ENCODE data around the gene GCAT.

- TF ChIP-seq, protein P1, sequence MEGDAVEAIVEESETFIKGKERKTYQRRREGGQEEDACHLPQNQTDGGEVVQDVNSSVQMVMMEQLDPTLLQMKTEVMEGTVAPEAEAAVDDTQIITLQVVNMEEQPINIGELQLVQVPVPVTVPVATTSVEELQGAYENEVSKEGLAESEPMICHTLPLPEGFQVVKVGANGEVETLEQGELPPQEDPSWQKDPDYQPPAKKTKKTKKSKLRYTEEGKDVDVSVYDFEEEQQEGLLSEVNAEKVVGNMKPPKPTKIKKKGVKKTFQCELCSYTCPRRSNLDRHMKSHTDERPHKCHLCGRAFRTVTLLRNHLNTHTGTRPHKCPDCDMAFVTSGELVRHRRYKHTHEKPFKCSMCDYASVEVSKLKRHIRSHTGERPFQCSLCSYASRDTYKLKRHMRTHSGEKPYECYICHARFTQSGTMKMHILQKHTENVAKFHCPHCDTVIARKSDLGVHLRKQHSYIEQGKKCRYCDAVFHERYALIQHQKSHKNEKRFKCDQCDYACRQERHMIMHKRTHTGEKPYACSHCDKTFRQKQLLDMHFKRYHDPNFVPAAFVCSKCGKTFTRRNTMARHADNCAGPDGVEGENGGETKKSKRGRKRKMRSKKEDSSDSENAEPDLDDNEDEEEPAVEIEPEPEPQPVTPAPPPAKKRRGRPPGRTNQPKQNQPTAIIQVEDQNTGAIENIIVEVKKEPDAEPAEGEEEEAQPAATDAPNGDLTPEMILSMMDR (conservative IDR thresholded peaks at IDR 0.05; ENCODE audit: low read depth, low read length), result no peak
- TF ChIP-seq POLR2A (IDR thresholded peaks at IDR 0.05; ENCODE audit: low read depth, low read length), result no peak
- TF ChIP-seq RAD21 (IDR thresholded peaks at IDR 0.05; ENCODE audit: low read length), result no peak
- no peak for TF ChIP-seq RCOR1 (IDR thresholded peaks at IDR 0.05; ENCODE audit: insufficient replicate concordance, low read length)
- no peak for TF ChIP-seq MAFK (IDR thresholded peaks at IDR 0.05; ENCODE audit: low read depth, low read length)
Observed at GRCh38 chr22:37830093-37830842, 22.5 kb downstream of the GCAT start.

All from IMR-90 (cell line).